HuH-7.5 (cell line): ENCODE data around the gene SOS2.
"Not testable (repeated sequence)": the region's sequence is repeated elsewhere in the genome, so short reads cannot be mapped to it uniquely, and the experiment has no call there.

Experiments used
- DNase-seq: peaks from one replicate; pipeline ENCODE4 v3.0.0; 2011; ENCODE audit warnings: low spot score

SOS2 gene

GRCh38 chr14:50085570-50086320 lies 145.6 kb downstream of the SOS2 start:
- DNase-seq, result no peak

GRCh38 chr14:50084666-50085065 lies 146.7 kb downstream of the SOS2 start:
- no peak for DNase-seq

- DNase-seq, result no peak
Measured at GRCh38 chr14:50083467-50084337, 147.7 kb downstream of the SOS2 start.

GRCh38 chr14:50082784-50083466 lies 148.5 kb downstream of the SOS2 start:
- DNase-seq, result no peak

GRCh38 chr14:50082308-50082742 lies 149.1 kb downstream of the SOS2 start:
- no peak for DNase-seq

GRCh38 chr14:50079103-50079502 lies 152.3 kb downstream of the SOS2 start:
- not testable (repeated sequence) for DNase-seq

- not testable (repeated sequence) for DNase-seq
Measured at GRCh38 chr14:50073663-50074062, 157.7 kb downstream of the SOS2 start.

GRCh38 chr14:50072395-50072794 lies 159.0 kb downstream of the SOS2 start:
- DNase-seq, result no peak

GRCh38 chr14:50070840-50071548 lies 160.4 kb downstream of the SOS2 start:
- DNase-seq, result no peak

GRCh38 chr14:50070230-50070629 lies 161.1 kb downstream of the SOS2 start:
- DNase-seq, result no peak

GRCh38 chr14:50069325-50069724 lies 162.1 kb downstream of the SOS2 start:
- DNase-seq, result no peak

- no peak for DNase-seq
Measured at GRCh38 chr14:50068496-50068895, 162.9 kb downstream of the SOS2 start.

- DNase-seq, result no peak
Measured at GRCh38 chr14:50067723-50068495, 163.5 kb downstream of the SOS2 start.
